ENCODE results near the gene HMX1.

The HMX1 gene

DNA sequence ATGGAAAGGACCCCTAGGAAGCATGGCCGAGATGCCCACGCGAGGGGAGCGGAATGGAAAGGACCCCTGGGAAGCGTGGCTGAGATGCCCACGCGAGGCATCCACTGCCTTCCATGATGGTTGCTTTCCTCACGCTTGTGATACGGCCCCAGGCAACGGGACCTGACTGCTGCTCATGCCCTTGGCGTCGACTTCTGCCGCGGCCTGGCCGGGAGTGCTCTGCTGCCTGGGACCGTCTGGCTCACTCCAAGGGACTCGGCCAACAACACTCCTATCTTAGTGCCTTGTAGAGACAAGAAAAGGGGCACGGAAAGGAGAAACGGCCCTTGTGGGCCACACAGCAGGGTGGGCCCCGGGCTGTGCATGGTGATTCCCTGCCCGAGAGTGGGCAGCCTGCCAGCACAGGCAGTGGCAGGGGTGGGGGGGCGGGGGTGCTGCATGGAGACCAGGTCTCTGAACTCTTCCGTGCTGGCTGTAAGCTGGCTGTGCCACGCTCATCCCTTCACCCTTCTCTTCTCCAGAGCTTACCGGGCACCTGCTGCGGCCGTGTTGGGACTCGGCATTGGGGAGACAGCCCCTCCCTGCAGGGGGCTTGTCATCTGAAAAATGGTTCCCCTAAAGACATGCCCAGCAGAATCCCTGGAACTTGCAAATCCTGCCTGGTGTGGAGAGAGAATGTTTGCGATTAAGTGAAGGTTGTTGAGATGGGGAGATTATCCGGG is 38.6 kb upstream of the HMX1 start:
- no peak for DNase-seq (ENCODE audit: low spot score)
- FAIRE-seq, result no peak

- FAIRE-seq, result no peak
Observed at GRCh38 chr4:8909548-8909947, 37.9 kb upstream of the HMX1 start.

GRCh38 chr4:8908206-8908893 is 36.7 kb upstream of the HMX1 start:
- no peak for DNase-seq (ENCODE audit: low spot score)
- no peak for FAIRE-seq

More at GRCh38 chr4:8909548-8909947, 37.9 kb upstream of the HMX1 start:
- no peak for DNase-seq (ENCODE audit: low spot score)

DNA sequence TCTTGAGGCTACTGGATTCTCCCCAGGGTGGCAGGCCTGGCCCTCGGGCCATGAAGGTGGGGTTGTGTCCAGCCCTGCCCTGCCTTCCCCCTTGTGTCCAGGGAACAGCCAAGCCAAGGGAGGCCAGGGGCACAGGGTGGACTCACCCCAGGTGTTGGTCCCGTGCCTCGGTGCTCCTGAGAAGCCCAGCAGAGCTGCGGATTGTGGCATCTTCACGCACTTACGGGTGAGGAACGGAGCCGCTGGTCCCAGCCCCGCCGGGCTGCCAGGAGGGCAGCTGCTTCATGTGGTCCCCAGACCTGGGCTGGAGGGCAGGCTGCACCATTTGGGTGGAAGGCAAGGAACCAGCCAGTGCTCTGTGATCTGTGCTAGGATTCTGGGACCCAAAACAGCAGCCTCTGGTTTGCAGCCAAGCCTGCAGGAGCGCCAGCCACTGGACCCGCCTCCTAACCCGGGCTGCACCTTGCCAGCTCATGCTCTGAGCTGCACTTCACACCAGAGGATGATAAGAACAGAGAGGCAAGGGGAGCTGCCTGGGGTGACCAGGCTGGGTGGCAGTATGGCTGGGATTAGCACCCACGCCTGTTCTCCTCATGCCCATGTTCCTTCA is 36.1 kb upstream of the HMX1 start:
- FAIRE-seq (no peak), DNase-seq (ENCODE audit: low spot score) (no peak)

DNA sequence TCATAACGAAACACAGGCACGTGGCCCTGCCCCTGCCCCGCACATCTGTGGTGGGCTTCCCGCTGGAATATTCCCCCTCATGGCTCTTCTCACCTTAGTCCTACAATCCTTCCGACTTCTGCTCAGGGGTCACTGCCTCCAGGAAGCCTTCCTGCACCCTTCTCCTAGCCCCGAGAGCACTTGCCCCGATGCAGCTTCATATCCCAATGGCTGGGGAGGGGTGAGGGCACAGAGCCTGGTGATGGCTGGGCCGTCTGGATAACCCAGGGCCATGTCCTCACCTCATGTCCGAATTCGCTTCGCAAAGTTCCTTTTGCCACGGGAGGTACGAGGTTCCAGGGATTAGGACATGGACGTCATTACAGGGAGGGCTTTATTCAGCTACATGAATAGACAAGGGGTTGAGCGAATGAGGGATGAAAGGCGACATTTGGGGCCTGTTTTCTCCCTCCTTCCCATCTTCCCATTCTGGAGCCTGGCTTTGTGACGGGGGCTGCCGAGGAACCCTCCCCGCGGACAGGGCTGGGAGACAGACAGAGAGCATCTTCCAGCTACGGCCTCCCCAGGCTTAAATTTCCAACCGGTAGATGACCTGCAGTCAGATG is 35.5 kb upstream of the HMX1 start:
- no peak for FAIRE-seq
- no peak for DNase-seq (ENCODE audit: low spot score)

- DNase-seq (ENCODE audit: low spot score) (no peak), FAIRE-seq (no peak)
Observed at GRCh38 chr4:8906668-8906970, 35.0 kb upstream of the HMX1 start.

- FAIRE-seq (no peak), DNase-seq (ENCODE audit: low spot score) (no peak)
Observed at GRCh38 chr4:8905773-8906667, 34.4 kb upstream of the HMX1 start.

DNA sequence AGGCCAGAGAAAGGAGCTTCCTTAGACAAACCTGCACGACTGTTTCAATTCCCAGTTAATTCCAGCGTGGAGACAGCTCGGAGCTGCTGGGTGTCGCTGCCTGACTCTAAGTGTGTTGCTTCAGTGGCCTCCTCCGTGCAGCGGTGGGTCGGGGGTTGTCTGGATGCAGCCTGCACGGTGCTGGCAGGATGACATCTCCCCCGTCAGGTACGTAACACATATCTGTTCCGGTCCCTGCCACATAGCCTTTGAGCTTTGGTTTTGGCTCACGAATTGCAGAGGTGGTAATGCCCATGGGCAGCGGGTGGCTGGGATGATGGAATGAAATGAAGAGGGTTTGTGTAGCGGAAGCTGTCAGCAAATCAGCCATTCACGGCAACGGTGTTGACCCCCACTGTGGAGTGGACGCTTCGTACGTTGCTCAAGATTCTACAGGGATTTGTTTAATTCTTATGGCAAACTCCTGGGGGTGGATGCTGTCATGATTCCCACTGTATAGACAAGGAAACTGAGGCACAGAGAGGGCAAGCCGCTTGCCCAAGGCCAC is 33.7 kb upstream of the HMX1 start:
- DNase-seq (ENCODE audit: low spot score), result no peak
- no peak for FAIRE-seq

DNA sequence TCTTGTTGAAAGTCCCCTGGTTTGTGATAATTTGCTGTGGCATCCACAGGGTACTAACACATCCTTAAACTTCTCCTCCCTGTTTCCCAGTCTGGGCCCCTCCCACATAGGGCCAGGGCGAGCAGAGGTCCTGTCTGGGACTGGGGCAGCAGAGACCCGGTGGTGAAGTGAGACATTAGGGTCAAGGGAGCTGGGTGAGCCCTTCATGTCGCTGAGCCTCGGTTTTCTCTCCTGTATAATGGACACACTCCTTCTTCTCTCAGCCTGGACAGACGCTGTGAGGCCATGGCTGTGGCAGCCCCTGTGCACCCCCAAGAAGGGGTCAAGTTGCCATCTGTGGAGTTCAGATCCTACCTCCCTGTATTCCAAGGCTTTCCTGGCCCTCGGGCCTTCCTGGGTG is 33.0 kb upstream of the HMX1 start:
- DNase-seq (ENCODE audit: low spot score) (no peak), FAIRE-seq (no peak)

- FAIRE-seq, result no peak
Observed at GRCh38 chr4:8904041-8904501, 32.4 kb upstream of the HMX1 start.

DNA sequence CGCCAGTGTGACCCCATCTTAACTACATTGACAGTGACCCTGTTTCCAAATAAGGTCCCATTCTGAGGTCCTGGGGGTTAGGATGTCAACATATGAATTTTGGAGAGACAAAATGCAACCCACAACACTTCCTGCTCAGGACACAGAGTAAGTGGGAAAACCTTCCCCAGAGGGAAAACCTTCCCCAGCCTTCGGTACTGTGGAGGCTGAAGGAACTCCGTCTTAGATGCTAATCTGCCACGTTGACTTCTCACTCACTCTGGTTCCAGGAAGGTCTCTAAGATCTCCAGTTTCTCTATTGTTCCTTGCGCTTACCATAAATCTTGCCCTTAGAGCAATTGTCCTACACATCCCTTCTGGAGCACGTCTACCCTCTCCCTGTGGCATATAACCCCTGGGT is 29.7 kb upstream of the HMX1 start:
- DNase-seq (ENCODE audit: low spot score) (no peak), FAIRE-seq (no peak)

More at GRCh38 chr4:8904041-8904501, 32.4 kb upstream of the HMX1 start:
- no peak for DNase-seq (ENCODE audit: low spot score)

GRCh38 chr4:8900588-8900987 is 28.9 kb upstream of the HMX1 start:
- FAIRE-seq (no peak), DNase-seq (ENCODE audit: low spot score) (no peak)

- no peak for DNase-seq (ENCODE audit: low spot score)
- FAIRE-seq, result no peak
Observed at GRCh38 chr4:8898419-8898818, 26.8 kb upstream of the HMX1 start.

DNA sequence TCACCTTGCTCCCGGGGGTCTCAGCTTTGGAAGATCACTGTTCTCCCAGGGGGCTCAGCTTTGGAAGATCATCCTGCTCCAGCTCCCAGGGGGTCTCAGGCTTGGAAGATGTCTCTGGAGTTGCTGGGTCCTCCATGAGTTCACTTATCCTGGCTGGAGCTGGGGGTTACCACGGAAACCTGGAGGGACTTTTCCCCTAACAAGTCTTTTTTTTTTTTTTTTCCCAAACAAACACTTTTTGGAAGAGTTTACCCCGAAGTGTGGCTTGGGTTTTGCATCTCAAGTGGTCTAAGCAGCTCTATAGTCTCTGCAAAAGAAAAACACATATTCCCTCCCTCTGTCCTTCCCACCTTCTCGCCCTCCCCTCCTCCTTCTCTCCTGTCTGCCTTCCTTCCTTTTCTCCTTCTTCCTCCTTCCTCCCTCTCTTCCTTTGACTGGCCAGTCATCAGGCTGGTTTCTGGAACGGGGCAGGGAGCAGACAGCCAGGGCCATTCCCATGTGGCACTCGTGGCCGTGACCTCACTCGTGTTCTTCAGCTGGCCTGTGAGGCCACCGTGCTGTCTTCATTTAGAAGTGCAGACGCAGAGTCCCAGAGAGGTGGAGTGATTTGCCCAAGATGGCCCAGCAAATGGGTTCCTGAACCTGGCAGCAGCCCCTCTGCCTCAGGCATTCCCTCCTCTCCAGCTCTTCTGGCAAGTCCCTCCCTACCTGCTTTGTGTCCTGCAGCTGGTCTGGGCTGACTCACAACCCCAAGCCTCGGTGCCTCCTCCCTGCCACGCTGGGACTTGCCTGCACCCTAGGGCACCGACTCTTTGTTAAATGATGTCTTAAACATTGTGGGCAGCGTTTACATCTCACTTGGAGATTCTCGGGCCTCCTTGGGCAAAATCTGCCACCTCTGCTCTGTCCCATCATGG is 25.9 kb upstream of the HMX1 start:
- no peak for FAIRE-seq
- DNase-seq (ENCODE audit: low spot score), result no peak

DNA sequence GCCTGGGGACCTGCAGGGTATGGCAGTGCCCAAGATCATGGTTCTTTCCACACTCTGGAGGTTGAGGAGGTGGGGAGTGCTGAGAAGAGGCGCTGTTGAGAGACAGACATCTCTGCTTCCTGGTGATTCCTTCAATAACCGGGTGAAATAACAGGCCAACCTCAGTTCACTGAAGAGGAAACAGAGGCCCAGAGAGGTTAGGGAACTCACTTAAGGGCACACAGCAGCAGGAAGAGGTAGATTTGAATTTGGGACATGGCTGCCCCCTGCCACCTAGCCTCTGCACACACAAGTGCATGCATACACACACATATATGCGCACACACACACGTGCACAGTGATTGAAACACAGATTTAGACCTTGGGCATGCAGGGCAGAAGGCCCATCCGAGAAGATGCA is 24.9 kb upstream of the HMX1 start:
- FAIRE-seq (no peak), DNase-seq (ENCODE audit: low spot score) (no peak)

- DNase-seq (ENCODE audit: low spot score) (no peak), FAIRE-seq (no peak)
Observed at GRCh38 chr4:8896071-8896470, 24.4 kb upstream of the HMX1 start.

- no peak for FAIRE-seq
- no peak for DNase-seq (ENCODE audit: low spot score)
Observed at GRCh38 chr4:8895295-8895694, 23.7 kb upstream of the HMX1 start.

DNA sequence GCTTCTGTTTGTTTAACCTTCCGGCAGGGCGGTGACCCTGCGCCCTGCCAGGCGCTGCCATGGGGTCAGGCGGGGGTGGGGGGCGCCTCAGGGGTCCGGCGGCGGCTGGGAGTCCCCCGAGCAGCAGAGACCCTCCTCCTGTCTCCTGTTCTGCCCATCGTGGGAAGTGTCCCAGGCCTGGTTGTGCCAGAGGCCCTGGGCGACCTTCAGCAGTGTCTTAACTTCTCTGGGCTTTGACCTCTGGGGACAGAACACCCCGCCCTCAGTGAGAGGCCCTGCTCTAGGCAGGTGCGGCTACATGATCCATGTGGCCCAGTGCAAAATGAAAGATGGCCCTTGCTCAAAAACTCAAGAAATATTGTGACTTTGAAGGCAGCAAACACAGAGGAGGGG is 22.8 kb upstream of the HMX1 start:
- DNase-seq (ENCODE audit: low spot score), result no peak
- no peak for FAIRE-seq

- FAIRE-seq (no peak), DNase-seq (ENCODE audit: low spot score) (no peak)
Observed at GRCh38 chr4:8893624-8894423, 22.2 kb upstream of the HMX1 start.

Data from RCC 7860 (cell line).